NCI-H2171 (cell line): ENCODE results near the gene IL17F.
"Not testable (repeated sequence)": the region's sequence is repeated elsewhere in the genome, so short reads cannot be mapped to it uniquely, and the experiment has no call there.

ENCODE experiments used
- DNase-seq: peaks from one replicate; lab custom pipeline; 2025; lab: John Stamatoyannopoulos, UW

The IL17F gene

DNA sequence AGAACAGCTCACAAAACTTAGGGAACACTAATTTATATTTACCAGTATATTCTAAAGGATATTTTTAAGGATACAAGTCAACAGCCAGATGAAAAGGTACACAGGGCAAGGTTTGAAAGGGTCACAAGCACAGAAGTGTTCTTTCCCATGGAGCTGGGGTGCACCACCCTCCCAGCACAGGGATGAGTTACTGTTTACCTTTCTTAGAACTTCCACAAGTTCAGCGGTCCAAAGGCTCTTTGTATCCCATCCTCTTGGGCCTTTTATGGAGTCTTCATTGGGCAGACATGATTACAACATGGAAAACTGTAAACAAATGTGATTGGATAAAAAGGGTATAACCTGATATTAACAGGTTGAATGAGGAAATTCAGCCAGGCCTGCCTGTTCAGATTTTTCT is 1.1 kb upstream of the IL17F start:
- no peak for DNase-seq

DNA sequence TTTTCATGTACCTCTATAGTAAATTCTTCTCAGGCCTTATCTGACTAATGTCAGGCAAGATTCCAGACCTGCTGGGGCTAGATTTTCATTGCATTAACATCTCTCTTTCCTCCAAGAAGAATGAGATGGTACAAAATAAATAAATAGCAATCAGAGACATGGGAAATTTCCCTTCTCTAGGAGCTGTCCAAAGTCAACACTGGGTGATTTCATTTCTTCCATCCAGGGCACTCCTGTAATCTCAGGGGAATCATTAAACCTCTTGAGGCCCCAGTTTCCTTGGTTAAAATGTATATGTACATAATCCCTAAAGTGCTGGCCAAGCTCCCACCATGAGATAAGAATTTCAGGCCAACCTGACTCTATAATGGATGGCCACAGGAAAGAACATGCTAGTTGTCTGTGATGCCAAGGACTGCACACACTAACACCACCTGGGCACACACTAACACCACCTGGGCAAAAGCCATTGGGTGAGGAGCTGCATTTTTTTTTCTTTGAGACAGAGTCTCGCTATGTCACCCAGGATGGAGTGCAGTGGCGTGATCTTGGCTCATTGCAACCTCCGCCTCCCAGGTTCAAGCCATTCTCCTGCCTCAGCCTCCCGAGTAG is 912 bp downstream of the IL17F start:
- no peak for DNase-seq

DNA sequence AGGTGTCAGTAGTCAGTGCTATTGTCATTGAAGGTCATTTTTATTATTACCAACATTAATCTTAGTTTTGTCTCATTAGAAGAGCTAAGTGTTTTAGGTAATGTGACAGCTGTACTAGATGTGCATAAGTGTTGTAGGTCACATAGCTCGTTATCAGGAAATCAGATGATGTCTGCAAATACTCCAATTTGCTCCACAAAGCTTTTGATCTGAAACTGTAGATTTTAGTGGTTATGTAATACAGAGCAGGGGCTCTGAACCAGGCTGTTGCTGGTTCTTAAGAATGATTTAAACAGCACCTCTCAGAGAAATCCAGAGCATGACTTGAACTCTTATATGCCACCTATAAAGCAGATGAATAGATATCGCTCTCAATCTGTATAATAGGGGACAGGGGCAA is 2.5 kb downstream of the IL17F start:
- no peak for DNase-seq

DNA sequence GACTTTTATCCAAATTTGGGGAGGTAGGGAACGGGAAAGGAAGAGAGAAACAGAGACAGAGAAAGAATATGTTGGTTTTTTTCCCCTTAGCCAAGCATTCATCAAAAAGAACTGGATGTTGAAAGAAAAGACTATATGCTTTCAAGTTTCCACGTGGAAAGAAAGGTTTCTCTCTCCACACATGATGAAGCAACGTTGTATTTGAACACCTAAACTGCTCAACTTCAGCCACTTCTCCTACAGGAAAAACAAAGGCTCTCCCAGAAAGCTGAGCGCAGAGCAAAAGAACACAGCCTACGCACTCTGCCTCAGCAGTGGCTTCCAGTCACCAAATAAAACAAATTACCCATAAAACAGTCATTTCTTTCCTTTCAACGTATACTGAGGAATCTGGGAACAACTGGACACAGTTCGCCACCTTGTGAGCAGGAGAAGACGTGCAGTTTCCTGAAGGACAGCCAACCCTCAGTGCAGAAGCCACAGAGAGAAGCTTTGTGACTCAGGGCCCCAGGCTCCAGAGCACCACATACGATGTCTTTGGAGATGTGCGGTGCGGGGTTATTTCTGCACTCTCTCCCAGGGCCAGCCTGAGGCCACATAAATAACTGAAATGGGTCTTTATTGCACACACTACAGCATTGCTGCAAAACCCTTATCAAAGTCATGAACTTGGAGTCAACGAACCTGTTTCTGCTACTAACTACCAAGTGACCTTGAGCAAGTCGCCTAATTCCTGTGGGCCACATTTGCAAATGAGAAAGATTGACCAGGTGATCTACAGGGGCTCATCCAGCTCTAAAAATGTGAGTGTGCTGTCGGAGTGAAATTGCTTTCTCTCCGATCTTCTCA is 10.1 kb downstream of the IL17F start:
- DNase-seq: no peak

DNA sequence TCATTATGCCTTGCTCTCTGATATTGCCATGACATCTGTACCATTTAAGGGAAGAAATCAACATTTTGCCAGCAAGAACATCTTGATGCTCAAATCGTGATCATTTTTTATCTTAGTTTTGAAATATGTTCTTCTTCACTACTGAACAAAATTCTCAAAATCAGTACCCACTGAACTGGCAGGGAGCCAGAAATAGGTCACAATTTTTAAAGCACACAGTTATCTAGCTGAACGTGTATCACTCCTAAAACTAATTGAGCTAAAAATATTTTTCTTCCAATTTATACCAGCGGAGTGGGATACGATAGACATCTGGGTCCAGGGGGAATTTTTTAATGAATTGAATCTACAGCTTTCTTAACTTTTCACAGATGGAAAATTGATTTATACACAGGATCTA is 11.3 kb downstream of the IL17F start:
- no peak for DNase-seq

DNA sequence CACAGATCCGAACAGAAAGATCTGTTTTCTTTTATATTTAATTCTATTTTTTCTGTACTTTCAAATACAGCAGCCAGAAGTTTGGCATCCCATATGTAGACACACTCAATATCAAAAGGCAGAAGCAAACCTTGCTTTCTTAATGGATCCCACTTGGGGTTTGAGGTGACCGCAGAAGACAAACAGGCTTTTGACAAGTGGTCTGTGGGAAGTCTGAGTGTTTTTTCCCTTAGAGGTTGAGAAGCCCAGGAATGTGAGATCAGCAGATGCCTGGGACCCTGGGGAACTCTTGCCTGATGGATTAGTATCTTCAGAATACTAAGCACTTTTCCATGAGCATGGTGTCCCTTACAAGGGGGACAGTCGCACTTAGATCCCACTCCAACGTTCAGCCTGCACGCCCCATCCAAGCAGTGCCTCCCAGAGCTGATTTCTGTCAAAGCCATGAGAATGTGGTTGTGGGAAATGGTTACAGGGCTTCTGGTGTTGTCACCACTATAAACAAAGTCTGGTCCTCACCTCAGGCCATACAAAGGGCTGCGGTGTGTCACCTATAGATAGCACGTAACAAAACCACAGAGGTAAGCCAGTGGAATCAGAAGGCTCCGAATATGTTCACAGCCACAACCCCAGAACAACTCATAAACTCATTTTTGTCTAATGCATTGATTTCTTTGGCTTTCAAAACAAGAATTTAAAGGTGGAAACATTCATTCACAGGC is 12.7 kb downstream of the IL17F start:
- DNase-seq: no peak

DNA sequence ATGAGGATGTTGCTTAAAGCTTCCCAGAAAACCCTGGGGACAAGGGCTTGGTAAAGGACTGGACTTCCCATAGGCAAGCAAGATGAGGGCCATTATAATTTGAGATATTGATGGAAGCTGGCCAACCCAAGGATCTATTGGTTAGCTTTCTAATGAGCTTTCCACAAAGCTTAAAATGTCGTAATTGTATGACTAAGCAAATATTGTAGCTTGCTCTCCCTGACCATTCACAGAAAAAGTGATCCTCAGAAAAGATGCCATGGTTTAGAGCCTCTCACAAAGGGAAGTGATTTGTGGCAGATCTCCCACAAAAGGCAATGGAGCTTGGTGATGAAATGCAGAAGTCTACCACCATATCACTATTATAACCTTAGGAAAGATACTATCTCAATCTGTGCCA is 13.6 kb downstream of the IL17F start:
- DNase-seq: no peak

DNA sequence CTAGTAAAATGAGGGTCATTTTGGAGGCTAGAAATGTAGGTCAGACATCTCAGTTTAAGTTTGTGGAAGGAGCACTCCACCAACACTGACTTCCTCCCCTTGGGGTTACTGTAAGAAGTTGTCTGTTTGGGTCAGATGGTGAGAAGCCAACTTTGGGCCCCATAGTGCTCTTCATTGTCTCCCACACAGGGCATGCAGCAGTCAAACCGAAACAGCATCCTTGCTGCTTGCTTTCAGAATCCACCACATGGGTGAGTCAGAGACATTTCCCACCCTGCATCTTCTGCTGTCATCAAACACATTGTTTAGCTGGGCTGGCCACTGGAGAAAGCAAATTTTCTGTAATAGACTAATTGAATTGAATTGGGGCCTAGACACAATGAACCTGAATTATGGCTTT is 16.8 kb downstream of the IL17F start:
- DNase-seq: no peak

DNA sequence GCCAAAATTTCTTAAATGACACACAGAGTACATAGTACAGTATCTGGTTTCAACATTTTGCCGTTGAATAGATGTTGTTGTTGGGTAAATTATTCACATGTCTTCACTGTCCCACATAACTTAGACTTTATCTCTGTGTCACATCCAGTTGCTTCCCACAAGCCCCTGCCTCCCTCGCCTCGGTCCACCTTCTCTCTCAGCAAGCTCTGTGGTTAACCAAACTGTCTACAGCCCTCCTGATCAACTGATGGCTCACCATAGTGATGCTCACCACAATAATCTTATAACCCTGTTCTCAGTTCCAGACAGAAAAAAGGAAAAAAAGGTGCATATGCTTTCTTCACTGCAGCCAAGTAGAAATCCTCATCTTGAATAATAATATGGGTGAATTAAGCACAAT is 23.0 kb downstream of the IL17F start:
- DNase-seq: no peak

DNA sequence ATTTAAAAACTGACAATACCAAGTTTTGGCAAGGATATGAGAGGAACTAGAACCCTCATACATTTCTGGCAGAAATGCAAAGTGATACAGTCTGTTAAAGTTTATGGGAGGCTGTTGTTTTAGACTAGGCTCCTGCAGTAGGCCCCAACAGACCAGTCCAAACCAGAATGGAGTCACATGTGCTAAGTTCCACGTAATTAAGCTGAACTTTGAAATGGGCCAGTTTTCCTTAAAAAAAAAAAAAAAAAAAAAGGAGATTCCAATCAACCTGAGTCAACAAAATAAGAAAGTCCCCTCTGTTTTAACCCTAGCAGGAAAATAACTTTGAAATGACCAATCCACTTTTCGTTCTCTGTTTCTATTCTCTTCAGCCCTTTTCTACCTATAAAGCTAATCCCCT is 26.5 kb downstream of the IL17F start:
- no peak for DNase-seq

DNA sequence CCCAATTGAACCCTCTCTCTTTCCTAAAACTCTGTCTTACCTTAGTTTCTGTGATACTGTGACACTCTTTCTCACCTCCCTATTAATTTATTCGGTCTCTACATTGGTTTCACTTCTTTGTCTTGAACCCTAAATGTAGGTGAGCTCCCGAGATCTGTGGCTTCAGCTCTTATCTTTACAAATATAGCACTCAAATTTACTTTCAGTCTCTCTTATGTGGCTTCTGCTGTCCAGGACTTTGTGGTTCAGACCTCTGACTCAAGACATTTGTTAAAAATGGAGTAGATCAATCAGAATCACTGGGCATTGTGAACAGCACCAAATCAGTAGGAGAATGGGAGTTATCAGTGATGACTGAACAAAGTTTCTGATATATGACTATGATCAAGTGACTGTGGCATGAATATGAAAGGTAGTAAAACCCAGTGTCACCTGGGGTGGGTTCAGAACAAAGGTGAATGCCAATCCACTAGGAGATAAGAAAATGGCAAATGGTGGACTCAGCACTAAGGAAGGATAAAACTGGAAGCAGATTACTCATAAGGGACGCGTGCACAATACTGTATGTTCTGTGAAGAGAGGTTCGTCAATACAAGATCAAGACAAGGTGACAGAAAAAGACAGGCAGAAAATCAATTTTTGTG is 27.2 kb downstream of the IL17F start:
- no peak for DNase-seq

DNA sequence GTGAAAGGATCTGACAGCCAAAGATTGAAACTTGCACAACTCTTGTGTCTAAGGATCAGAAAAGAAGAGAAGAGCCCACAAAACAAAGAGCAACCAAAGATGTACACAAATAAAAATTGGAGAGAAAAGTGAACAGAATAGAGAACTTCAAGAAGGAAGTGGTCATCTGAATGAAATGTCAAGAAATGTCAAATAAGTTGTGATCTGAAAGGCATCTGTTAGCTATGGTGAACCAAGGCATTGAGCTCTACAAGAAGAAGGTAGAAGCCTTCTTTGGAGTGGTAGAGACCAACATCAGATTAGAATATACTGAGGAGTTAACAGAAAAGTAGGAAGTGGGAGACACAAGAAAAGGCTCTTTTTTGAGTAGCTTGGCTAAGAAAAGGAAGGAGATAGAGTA is 28.5 kb downstream of the IL17F start:
- no peak for DNase-seq

DNA sequence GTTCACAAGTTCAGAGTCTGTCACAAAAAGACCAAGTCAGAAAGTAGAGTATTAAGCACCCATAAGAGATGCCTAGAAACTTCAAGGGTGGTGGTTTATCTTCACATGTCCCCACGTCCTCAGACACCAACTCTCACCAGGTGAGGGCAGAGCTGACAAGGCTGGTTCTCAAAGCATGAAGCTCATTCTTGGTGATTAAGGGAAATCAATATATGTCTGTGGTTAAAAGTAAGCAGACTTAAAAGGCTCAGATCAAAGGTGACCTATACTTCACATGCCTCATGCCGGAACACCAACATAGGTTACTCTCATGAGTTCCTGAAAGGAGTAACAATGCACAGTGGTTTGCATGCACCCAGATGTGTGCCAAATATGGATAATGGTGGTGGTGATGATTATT is 31.2 kb downstream of the IL17F start:
- no peak for DNase-seq

DNA sequence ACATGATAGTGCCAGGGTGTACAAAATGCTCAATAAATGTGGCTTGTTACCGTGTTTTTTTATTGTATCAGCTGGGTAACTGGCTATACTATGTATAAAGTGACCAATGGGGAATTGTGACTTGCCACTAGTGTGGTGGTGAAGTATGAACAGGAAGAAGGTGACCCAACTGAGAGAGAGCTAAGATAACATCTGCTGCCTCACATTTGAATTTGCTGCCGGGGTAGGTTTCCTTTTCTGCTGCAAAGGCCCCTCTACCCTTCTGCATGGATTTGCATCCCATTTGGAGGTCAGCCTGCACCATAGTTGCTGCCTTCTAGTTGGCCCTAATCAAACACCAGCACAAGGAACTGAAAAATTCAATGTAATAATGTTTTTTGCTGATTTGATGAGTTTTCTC is 34.1 kb downstream of the IL17F start:
- DNase-seq: no peak

DNA sequence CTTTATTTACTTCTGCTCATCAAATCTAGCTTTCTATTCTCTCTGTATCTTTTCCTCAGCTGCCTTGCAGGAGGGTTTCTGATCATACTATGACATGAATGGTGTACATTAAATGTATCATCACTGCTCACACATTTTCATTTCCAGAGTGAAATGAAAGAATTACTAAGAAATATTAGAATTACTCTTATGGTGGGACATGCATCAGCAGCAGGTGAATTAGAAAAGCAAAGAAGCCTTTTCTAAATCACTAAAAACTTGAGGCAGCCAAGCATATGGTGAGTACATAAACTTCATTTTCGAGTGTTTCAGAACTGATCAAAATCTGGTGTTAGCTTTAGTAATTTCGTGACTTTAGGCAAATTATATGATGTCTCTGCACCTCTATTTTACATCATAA is 34.5 kb downstream of the IL17F start:
- DNase-seq: no peak

DNA sequence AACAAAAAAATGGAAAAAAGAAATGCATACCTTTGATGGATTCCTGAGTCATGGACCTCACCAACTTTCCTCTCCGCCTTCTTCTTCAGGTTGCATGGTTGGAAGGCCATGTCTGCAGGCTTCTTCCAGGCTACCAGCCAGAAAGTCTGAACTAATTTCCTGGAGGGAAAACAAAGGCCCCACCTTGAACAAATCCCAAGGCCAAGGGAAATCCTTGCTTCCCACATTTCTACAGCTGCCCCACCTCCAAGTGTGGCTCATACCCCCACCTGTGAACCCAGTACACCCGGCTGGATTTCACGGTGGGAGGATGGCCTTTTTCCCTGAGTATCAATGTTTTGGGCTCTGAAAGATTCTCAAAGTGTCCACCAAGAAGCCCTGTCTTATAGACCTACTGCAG is 35.7 kb downstream of the IL17F start:
- DNase-seq: no peak

DNA sequence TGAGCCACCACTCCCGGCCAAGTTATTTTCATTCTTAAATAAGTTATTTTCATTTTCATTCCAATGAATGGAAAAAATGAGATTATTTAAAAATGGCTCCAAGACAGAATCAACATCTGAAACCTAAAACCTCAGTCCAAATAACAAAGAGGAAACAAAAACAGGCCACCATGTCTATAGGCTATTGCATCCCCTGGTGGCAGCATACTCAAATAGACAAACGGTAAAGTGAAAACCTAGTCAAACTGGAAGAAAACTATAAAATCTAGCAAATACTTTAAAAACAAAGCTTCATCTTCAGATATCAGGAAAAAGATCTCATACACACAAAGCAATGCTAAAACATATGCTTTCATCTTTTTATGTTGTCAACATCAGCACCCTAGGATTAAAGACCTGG is 37.2 kb downstream of the IL17F start:
- DNase-seq: no peak

DNA sequence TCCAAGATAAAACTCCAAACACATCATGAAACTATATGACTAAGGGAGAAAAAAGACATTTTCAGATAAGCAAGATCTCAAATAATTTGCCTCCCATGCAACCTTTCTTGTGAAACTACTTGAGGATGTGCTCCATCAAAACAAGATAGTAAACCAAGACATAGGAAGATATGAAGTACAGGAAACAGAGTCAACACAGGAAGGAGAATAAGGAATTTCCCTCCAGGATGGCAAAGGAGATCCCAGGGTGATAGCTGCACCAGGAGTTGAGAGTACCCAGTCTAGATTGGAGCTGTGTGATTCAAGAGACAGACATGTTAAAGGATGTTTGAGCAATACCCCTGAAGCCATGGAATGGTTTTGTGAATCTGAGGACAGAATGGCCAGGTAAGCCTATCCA is 42.8 kb downstream of the IL17F start:
- DNase-seq: no peak

DNA sequence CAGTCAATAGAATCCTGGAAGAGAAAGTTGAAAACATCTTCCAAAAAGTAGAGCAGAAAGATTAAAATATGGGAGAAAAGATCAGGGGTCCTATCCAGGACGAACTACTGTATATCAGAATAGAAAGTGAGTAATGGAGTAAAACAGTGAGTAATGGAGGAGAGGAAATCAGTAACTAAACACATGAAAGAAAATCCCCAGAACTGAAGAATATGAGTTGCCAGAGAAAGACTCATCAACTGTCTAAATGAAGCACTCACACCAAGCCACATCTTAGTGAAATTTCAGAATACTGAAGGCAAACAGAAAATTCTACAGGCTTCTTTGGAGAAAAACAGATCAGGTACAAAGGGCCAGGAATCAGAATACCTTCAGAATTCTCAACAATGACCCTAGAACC is 43.3 kb downstream of the IL17F start:
- no peak for DNase-seq

DNA sequence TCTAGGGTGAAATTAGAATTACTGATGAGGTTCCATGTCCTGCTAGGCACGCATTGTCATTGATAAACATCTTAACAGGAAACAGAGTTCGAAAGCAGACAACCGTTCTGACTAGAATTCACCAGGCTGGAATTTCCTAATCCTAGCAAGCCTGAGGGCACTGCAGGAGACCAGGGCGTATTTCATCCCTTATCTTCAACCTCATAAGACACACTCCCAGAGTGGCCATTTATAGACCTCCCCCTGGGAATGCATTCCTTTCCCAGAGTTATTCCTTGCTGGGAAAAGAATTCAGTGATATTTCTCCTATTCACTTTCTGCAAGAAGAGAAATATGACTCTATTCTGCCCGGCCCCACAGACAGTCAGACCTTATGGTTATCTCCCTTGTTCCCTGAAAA is 44.2 kb downstream of the IL17F start:
- not testable (repeated sequence) for DNase-seq

DNA sequence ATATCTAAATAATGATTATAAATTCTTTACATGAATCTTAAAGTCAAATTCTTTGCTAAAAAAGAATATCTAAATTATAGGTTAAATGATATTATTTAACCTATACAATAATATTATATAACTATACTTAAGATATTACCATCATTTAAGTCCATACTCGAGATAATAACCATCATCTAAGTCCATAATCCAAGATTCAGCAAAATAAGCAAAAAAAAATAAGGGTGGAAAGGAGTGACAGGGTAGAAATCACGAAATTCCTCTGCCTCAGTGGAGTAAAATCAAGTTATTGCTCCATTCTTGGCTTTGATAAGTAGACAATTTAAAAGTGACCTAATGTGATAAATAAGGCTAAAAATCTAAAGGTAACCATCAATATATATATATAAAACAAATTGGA is 48.4 kb downstream of the IL17F start:
- DNase-seq: no peak

DNA sequence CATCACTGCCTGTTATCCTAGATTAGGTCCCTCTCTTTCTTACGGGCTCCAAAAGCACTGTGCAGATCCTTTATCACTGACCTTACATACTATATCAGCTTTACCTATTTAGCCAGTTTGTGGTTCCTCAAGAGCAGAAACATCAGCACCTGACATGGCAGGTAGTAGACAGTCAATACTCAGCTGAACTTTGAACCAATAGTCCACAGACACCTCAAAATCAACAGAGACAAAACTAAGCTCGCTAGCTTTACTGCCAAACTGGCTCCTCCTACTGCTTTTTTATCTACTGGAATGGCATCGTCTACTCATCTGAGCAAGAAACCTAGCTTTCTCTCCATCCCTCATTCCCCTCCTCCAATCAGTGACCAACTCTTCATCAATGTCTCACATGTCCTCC is 52.5 kb downstream of the IL17F start:
- DNase-seq: no peak

DNA sequence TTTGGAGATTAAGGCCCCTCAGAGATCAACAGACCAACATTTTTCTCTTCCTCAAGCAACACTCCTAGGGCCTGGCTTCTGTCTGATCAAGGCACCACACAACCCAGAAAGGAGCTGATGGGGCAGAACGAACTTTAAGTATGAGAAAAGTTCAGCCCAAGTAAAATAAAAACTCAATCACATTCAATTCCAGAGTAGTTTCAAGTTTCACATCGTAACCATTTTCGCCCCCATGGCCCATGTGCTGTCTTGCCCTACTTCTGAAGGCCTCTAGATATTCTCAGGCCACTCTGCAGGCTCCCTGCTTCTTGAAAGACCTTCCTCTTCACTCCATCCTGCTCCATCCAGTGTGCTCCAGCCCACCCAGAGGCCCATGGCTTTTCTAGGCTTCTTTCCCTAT is 53.9 kb downstream of the IL17F start:
- DNase-seq: no peak
